NCI-H2196 treated with DMSO at 0.1 percent for 48 hours (cell line): ENCODE results near the gene SEL1L.
"Not testable (repeated sequence)": the region's sequence is repeated elsewhere in the genome, so short reads cannot be mapped to it uniquely, and the experiment has no call there.

Experiments used
- DNase-seq: peaks from one replicate; lab custom pipeline; 2025; ENCODE audit not compliant: unreplicated experiment; lab: John Stamatoyannopoulos, UW

SEL1L gene

DNA sequence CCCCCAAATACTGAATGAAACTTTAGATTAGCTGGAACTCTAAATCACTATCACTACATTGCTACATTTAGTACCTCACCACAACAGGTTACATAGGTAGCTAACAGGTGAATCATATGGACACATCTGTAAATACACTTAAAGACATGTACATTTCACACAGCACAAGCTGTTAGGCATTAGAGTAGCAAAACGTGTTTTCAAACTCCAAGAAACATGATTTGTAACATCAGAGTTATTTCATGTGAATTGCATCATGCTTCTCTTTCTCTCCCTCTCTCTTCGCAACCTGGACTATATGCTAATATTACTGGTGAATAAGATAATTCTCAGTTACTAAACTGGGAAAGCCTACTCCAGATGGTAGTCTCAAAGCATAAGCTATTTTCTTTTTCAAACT is 4.3 kb downstream of the SEL1L start:
- DNase-seq = no peak

DNA sequence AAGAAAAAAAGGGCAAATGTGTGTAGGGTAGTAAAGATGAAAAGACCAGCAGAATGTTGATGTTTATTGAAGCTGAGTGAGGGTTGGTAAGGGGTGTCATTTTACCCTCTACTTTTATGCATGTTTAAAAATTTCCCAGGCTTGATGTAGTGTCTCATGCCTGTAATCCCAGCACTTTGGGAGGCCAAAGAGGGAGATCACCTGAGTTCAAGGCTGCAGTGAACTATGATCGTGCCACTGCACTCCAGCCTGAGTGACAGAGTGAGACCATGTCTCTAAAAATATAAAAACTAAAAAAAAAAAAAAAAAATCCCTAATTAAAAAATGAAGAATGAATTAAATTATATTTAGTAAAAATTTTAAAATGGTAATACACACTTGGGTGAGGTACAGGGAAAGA is 8.5 kb downstream of the SEL1L start:
- DNase-seq = no peak

DNA sequence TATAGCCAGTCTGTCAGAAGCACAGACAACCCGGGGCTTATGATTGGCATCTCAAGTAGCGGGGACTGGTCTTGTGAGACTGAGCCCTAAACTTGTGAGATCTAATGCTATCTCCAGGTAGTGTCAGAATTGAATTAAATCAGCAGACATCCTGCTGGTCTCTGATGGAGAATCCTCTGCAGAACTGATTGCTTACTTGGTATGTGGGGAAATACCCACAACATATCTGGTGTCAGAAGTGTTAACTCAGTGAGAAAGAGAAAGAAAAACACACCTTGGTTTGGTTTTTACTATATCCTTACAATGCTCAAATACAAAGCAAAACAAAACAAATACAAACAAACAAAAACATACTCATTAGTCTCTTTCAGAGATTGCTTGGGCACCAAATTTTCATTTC is 10.0 kb downstream of the SEL1L start:
- DNase-seq = no peak

DNA sequence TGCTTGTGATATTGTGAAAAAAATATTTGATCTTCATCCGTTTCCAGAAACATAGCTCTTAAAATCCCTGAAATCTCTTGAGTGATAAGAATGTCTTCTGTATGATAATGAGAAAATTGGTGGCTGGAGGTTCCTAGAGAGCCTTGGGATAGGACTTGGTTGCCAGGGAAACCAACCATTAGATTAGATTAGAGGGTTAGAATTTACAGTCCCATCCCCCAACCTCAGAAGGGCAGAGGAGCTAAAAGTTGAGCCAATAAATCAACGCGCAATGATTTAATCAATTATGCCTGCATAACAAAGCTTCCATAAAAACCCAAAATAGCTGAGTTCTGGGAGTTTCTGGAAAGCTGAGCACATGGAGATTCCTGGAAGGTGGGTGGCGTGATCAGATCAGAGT is 10.6 kb downstream of the SEL1L start:
- no peak for DNase-seq

DNA sequence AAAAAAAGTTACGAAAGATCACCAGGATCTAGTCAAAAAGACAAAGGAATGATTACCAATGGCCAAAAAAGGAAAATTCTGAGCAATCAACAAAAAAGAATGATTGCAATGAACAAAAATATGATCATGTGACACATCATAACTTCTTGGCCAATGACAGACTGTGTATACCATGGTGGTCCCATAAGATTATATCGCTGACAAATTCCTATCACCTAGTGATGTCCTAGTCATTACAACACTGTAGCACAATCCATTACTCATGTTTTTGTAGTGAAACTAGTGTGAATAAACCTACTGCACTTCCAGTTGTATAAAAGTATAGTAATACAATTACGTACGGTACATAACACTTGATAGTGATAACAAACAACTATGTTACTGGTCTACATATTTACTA is 12.3 kb downstream of the SEL1L start:
- DNase-seq = no peak

DNA sequence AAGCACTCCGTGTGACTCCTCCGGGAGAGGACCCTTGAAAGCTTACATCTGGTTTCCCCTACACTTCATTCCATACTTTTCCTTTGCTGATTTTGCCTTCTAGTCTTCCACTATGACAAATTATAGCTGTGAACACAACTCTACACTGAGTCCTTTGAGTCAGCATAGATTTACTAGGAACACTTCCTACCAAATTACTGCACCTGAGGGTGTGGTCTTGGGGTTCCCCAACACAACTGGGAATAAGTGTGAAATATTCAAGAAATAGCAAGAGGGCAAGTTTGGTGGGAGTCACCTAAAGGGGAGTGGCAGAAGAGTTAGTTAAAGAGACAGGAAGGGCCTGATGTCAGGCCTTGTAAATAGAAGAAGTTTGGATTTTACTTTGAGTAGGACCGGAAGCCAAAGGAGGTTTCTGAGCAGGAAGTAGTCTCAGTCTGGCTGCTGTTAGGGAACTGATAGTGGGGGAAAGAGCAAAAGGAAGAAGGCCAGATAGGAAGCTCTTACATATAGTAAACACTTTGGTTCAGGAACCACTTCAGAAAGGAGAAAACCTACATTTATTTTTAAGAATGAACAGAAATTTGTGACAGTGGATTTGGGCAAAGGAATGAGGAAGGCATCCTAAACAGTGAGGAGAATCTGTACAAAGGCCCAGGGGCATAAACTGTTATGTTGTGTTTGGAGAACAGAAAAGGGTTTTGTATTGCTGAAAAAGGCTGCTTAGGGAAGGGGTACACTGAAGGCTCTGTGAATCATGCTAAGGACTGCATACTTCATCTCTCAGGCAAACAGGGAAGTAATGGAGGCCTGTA is 14.2 kb downstream of the SEL1L start:
- no peak for DNase-seq

DNA sequence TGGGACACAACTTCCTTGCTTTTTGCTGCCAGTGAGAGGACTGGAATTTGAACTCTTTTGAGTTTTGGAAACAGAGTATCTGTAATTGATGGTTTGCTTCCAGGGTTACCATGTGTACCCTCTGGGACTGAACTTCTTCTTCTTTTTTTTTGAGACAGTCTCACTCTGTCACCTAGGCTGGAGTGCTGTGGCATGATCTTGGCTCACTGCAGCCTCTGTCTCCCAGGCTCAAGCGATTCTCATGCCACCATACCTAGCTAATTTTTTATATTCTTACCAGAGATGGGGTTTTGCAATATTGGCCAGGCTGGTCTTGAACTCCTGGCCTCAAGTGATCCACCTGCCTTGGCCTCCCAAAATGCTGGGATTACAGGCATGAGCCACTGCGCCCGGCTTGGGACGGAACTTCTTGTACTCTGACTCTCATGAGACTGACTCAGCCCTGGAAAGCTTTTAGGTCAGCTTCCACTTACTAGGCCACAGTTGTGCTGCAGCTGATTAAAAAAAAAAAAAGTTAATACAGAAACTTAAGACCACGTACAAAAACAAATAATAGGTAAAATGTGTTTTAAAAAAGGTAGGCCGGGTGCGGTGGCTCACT is 15.8 kb downstream of the SEL1L start:
- no peak for DNase-seq

DNA sequence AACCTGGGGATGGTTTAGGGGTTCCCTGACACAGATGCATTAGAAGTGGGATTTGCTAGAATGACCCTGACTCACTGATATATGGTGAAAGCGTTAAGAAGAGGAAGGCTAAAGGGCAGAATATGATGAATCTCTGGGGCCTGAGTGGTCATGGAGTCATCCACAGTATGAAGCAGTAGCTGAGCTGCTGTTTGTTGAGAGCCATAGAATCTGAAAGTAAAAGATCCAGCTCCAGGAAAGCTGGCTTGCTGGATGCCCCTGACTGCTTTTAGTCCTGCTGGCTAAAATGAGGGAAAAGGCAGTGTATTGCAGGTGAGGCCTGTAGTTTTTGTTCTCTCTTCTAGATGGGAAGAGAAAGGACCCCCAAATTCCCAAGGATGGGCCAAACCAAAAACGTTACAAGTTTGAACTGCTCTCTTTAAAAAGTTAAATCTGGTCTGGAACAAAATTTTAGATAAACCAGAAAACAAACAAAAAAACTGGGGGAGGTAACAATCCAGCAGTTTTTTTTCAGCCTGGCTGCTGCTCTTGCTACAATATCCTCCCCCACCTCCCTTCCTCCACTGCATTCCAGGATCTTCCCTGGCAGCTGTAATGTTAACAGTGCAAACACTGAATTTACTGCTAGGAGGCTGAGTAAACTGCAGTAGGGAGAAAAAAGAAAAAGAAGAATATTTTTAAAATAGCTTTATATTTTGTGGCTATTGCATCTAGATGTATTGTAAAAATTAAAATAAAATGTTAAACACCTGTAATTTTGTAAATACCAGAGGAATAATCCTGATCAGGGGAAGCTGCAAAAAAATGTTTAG is 16.5 kb downstream of the SEL1L start:
- no peak for DNase-seq

DNA sequence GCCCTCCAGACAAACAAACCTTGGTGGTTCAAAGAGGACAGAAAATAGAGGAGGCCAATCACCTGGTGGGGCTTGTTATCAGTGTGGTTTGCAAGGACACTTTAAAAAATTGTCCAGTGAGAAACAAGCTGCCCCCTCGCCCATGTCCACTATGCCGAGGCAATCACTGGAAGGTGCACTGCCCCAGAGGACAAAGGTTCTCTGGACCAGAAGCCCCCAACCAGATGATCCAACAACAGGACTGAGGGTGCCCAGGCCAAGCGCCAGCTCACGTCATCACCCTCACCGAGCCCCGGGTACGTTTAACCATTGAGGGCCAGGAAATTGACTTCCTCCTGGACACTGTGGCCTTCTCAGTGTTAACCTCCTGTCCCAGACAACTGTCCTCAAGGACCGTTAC is 17.7 kb downstream of the SEL1L start:
- DNase-seq = not testable (repeated sequence)

DNA sequence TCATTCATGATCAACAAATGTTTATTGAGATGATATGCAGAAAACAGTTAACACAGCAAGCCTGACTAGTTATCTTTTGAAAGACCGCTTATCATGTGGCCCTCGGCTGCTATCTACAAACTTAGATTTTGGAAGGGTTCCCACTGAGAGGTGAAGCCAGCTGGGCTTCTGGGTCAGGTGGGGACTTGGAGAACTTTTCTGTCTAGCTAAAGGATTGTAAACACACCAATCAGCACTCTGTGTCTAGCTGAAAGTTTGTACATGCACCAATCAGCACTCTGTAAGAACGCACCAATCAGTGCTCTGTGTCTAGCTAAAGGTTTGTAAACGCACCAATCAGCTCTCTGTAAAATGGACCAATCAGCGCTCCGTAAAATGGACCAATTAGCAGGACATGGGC is 20.8 kb downstream of the SEL1L start:
- DNase-seq = not testable (repeated sequence)

DNA sequence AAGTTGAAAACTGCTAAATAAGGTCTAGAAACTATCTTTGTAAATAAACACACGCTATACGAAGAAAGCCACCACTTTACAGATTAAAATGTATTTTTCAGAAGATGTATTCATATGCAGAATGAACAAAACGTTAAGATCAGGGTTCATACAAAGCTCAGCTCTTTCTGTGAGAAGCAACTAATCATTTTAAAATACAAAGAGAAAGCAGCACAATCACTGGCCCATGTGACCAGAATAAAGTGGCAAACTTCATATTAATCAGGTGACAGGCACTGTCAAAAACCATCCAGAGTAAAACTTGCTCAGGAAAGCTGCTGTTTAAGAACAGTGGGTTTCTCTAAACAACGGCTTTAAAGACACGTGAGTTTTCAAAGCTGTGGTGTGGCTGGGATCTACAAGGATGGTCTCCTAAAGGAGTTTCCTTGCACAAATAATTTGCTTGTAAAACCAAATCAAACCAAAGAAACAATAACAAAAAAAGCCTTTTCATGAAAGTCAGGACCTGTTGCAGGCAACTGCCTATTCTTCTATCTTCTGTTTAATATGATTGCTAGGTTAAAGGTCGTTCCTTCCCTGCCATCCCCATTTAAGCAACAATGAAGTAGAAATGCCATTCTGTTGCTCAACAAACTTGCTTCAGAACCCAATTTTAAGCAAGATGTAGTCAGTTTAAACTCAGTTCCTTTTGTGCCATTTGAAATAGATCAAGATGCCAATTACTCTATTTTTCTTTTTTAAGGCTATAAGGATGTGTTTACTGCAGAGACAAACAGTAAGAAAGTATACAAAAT is 22.3 kb downstream of the SEL1L start:
- DNase-seq = no peak

DNA sequence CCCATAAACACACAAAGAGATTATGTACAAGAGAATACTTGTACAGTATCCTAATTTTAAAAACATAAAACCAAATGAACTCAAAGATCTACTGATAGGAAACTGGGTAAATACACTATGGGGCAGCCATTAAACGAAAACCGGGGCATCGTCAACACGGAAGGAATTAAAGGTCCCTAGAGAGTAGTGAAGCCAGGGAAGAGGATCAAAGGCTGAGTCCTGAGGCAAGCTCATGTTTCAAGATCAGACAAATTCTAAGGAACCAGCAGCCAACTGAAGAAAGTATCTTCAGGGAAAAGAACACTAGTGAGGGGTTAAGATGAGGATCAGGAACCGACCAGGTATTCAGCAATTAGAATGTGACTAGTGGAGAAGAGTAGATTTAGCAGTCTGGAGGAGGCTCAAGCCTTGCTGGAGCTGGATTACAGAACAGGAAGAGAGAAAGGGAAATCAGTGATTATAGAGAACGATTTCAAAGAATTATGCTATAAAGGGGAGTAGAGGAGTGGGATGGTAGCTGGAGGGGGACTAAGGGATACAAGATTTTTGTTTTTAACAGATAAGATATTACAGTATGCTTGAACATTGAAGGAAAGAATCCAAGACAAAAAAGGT is 23.7 kb downstream of the SEL1L start:
- DNase-seq = no peak

DNA sequence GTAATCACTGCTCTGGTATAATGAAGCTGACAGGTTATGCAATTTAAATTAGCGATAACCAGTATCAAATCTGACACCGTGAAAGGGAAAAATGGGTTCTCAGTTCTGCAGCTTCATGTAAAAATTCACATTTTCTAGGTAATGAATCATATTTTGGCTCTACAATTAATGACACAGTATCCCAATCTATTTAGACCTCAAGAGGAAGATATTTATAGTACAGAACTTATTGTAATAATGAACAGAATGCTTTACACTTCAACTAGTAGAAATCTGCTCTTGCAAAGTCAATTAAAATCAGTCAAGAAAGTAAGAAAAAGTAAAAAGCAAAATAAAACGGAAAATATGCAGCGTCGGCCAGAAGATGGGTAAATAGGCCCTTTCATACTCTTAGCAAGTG is 24.3 kb downstream of the SEL1L start:
- DNase-seq = no peak

DNA sequence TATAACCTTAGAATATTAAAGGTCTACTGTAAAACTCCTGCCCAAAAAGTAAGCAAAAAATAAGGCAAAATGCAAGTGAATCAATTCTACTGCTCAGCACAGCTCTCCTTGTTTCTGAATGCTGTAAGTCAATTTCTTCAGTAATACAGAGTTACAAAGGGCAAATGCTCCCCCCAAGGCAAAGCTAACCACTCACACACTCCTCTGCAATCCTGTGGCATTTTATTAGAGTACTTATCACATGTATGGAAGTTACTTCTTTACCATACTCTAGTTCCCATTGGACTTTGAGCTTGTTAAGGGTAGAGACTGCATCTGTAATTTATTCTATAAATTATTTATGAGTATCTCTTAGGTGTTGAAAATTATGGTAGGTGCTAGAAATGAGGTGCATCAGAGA is 27.2 kb downstream of the SEL1L start:
- DNase-seq = no peak

DNA sequence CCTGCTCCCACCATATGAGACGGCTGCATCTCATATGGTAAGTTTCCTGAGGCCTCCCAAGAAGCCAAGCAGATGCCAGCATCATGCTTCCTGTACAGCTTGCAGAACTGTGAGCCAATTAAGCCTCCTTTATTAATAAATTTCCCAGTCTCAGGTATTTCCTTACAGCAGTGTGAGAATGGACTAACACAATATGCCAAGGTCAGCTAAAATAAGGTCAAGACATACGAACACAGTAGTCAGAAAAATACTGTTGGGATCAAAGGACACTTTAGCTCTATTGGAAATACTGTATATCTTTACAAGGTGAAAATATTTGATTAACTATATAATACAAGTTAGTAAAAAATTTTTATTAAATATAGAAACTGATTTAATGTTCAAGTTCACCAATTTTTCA is 28.8 kb downstream of the SEL1L start:
- DNase-seq = no peak

DNA sequence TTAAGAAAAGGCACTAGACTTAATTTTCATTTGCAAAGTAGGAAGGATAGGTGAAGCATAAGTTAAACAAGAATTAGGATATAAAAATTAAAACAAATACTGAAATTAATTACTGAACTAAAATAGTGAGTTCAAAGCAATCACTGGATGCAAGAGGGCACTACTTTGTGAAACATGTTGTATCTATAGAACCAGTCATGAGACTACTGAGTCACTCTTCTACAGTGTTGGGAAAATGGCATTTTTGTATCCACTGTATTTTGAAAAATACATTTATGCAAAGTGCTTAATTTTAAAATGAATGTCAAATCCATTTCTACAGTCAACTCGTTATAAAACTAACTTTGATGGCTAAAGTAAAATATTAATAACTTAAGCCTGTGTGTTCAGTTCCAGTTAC is 47.9 kb downstream of the SEL1L start:
- DNase-seq = no peak

DNA sequence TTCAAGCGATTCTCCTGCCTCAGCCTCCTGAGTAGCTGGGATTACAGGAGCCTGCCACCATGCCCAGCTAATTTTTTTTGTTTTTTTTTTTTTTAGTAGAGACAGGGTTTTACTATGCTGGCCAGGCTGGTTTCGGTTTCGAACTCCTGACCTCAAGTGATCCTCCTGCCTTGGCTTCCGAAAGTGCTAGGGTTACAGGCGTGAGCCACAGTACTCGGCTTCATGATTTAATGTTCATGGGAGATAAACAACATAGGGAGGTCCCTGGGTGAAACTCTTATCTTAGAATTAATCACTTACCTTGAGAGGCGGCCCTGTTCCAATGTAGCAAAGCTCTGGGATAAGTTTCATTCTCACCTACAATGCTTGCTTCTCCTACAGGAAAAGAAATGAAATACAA is 48.3 kb downstream of the SEL1L start:
- DNase-seq = no peak

DNA sequence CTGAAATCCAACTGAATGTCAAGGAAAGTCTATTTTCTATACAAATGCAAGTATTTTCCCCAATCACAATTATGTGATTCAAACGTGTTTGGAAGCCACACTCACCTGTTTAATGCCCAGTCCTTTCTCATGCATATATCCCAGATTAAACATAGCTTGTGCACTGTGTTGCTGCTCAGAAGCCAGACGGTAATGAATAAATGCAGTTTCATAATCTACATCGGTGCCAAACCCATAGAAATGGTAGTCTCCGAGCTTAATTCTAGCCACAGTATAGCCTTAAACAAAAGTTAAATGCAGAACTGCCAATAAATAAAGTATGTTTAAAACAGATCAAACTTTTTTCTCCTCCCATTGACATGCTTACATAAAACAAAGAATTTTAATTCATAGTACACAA is 49.5 kb downstream of the SEL1L start:
- no peak for DNase-seq

DNA sequence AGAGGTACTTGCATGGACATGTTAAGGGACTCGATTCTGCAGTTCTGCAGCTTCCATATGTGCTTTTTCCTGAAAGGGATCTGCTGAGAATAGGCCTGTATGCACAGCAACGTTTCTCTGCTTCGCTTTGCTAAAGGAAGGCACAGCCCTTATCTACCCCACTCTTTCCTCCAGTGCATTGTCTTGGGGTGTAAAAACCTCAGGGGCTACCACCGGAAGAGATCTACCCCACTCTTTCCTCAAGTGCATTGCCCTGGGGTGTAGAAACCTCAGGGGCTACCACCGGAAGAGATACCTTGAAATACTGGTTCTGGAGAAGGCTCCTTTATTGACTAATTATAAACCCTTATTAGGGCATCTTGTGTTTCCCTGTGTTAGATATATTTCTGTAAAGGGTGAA is 52.9 kb downstream of the SEL1L start:
- no peak for DNase-seq

DNA sequence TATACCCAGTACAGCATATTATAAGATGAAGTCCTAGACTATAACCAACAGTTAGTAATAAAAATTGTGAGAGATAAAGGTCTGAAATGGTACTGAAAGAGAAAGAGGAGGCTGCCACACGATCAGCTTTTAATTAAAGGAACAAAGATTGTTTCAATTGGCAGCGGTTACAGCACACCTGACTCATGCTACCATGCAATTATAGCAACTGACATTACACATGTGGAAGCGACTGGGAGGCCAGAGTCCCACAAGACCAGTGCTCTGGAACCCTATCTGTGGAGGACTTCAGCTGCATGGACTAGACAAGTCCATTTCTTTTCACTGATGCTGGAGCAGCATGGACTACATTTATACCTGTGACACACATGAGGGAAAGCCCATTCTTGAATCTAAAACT is 55.2 kb downstream of the SEL1L start:
- no peak for DNase-seq

DNA sequence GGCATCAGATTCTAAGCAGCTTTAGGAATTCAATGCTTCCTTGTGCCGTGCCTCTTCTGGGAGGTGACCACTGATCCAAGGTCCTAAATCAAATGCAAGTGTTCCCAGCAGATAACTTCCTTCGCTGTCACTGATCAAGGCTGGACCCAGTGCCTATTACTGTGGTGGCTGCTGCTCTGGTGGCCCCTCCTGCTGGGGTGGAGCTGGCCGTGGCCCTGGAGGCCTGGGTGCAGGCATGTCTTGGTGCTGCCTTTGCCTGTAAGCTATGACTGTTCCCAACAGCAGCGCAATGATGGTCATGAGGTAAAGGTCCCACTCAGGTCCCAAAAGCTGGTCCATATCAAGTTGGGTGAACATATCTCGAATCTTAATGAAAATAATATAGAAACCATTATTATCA is 56.8 kb downstream of the SEL1L start:
- DNase-seq = no peak
